ENCODE measurements around the gene C11orf68. TPM values are rescaled to one million over a fixed set of nuclear protein-coding genes. Genes with fewer than 3 reads are reported as not detected.
A peak's percentile ranks its signal among the peaks of the same experiment; 100 is the strongest.

C11orf68 gene
- total RNA-seq, 1 donor from 2014 or later, result 28.6 TPM

DNA sequence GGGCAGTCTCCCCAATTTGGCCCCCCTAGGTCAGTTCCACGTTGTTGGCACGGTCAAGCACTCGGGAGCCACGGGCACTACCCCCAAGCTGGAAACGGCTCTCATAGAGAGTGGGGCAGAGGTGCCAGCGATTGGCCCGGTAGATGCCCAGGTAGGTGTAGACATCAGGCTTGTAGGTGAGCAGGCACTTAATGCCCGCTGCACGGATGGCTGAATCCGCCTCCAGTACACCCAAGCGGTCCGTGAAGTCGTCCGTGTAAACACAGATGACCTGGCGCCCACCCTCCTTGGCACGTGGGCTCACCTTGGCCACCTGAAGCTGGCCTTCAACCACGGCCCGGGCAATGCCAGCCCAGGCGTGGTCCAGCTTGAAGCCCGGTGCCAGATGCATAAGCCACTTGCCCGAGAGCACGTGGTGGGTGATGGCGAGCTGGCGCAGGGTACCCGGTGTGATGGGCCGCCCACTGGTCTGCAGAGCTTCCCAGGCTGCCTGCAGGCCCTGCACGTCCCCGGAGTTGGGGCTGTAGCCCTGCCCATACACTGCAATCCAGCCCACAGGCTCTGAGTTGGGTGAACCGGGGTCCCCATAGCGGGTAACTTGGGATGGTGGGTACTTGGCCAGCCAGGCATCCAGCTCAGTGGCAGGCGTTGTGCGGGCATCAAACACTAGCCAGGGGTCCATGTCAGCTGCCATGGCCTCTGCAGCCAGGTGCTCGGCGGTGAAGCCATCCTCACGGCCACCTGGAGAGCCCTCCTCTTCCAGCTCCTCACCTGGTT, 1.2 kb downstream of the C11orf68 start:
- peaks cover 4% of the 10 kb centered on the region for H3K36me3 Mint-ChIP-seq (ENCODE audit: insufficient read depth)
- H3K4me1 Mint-ChIP-seq (ENCODE audit: low read depth), result peaks cover 6% of the 10 kb centered on the region
- no peak for TF ChIP-seq CTCF (IDR thresholded peaks at IDR 0.05; ENCODE audit: unreplicated experiment)
- no peak overlapping the region for H3K27ac Mint-ChIP-seq
- H3K9me3 Mint-ChIP-seq (ENCODE audit: low read depth), result no peaks in the 10 kb centered on the region
- H3K4me3 Mint-ChIP-seq (ENCODE audit: low read depth), result peak overlapping the region; percentile 83
- H3K27me3 Mint-ChIP-seq, result peaks cover 5% of the 10 kb centered on the region
- no peak for DNase-seq (ENCODE audit: low spot score, unreplicated experiment)

DNA sequence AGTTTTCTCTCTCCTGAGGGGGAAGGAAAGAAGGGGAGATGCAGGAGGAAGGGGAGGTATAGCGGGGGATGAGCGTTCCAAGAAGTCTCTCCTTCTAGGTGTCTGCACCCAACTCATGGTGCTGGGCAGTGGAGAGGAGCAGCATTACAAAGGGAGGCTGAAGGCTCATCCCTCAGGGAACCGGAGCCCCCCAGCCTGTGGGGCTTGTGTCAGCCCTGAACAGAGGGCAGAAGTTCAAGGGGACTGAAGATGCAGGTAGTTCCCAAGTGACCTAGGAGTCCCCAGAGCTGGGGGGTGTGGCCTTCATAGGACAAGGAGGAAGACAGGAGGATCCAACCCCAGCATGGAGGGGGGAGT, 1.8 kb downstream of the C11orf68 start:
- TF ChIP-seq CTCF (IDR thresholded peaks at IDR 0.05; ENCODE audit: unreplicated experiment), result no peak
- Mint-ChIP-seq H3K36me3 (ENCODE audit: insufficient read depth) (peaks cover under 1% of the 10 kb centered on the region), H3K27ac (peak overlapping the region; percentile 4), H3K27me3 (peaks cover 5% of the 10 kb centered on the region), H3K4me1 (ENCODE audit: low read depth) (peaks cover 6% of the 10 kb centered on the region), H3K4me3 (ENCODE audit: low read depth) (peak overlapping the region; percentile 66), H3K9me3 (ENCODE audit: low read depth) (no peaks in the 10 kb centered on the region)
- no peak for DNase-seq (ENCODE audit: low spot score, unreplicated experiment)

DNA sequence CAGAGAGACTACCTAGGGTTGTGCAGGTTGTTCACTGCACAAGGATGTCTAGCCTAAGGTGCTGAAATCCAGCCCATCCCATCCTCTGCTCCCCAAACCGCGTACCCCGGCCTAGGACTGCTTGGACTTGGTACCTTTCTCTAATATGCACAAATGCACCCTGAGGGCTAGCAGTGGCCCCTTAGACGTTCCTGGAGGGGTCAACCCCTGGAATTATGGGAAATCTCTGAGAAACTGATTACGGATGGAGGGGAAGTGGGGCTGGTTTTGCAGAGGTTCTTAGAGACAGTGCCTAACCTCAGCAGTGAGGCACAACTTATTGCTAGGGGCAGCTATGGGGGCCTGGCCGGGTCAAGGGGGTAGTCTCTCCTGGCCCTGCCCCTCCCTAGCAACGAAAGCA, 2.5 kb downstream of the C11orf68 start:
- no peaks in the 10 kb centered on the region for H3K9me3 Mint-ChIP-seq (ENCODE audit: low read depth)
- no peak overlapping the region for H3K27ac Mint-ChIP-seq
- no peaks in the 10 kb centered on the region for H3K36me3 Mint-ChIP-seq (ENCODE audit: insufficient read depth)
- peaks cover 5% of the 10 kb centered on the region for H3K27me3 Mint-ChIP-seq
- H3K4me3 Mint-ChIP-seq (ENCODE audit: low read depth), result peak overlapping the region; percentile 66
- no peak for DNase-seq (ENCODE audit: low spot score, unreplicated experiment)
- no peak for TF ChIP-seq CTCF (IDR thresholded peaks at IDR 0.05; ENCODE audit: unreplicated experiment)
- H3K4me1 Mint-ChIP-seq (ENCODE audit: low read depth), result peaks cover 6% of the 10 kb centered on the region

DNA sequence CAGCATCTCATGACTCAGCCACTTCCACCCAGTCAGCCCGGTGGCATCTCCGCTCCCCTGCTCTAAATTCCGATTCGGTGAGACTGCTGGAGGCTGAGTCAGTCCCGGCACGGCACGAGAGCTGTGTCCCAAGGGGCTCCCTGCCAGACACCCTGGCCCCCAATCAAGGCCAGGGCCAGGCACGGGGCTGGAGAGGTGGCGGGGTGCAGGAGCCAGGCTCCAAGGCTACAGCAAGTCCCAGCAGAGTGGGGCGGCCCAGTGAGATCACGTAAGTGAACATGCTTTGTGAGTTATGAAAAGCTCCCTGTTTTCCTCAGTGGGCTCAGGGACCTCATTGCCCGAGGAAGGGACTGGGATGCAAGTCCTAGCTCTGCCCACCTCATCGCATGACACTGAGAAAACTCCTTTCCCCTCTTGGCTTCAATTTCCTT, 3.0 kb downstream of the C11orf68 start:
- H3K27ac Mint-ChIP-seq, result no peak overlapping the region
- H3K4me3 Mint-ChIP-seq (ENCODE audit: low read depth), result no peak overlapping the region
- peaks cover 5% of the 10 kb centered on the region for H3K27me3 Mint-ChIP-seq
- H3K36me3 Mint-ChIP-seq (ENCODE audit: insufficient read depth), result no peaks in the 10 kb centered on the region
- peaks cover 6% of the 10 kb centered on the region for H3K4me1 Mint-ChIP-seq (ENCODE audit: low read depth)
- no peak for DNase-seq (ENCODE audit: low spot score, unreplicated experiment)
- no peak for TF ChIP-seq CTCF (IDR thresholded peaks at IDR 0.05; ENCODE audit: unreplicated experiment)
- no peaks in the 10 kb centered on the region for H3K9me3 Mint-ChIP-seq (ENCODE audit: low read depth)

- no peak for TF ChIP-seq CTCF (IDR thresholded peaks at IDR 0.05; ENCODE audit: unreplicated experiment)
- DNase-seq (ENCODE audit: low spot score, unreplicated experiment), result no peak
- Mint-ChIP-seq H3K27ac (peak overlapping the region; percentile 76), H3K4me3 (ENCODE audit: low read depth) (peak overlapping the region; percentile 47), H3K4me1 (ENCODE audit: low read depth) (peaks cover 6% of the 10 kb centered on the region), H3K36me3 (ENCODE audit: insufficient read depth) (no peaks in the 10 kb centered on the region), H3K27me3 (peaks cover 5% of the 10 kb centered on the region), H3K9me3 (ENCODE audit: low read depth) (no peaks in the 10 kb centered on the region)
These were observed 3.6 kb downstream of the C11orf68 start for GRCh38 chr11:65915101-65915820.

Measured in progenitor cell of endocrine pancreas (in vitro differentiated cells).